ENCODE results near the gene NEK5.

NEK5 gene

GRCh38 chr13:52137489-52137888, 8.6 kb upstream of the NEK5 start:
- H3K4me3 ChIP-seq (ENCODE audit: control insufficient read depth, low read depth, low read length): no peak overlapping the region
- TF ChIP-seq CTCF (IDR thresholded peaks at IDR 0.05; ENCODE audit: control insufficient read depth, insufficient read depth, low read depth, low read length, missing control alignments): no peak
- no peak for DNase-seq (ENCODE audit: low read depth)

- DNase-seq (ENCODE audit: low read depth): no peak
- TF ChIP-seq CTCF (IDR thresholded peaks at IDR 0.05; ENCODE audit: control insufficient read depth, insufficient read depth, low read depth, low read length, missing control alignments): no peak
- no peak overlapping the region for H3K4me3 ChIP-seq (ENCODE audit: control insufficient read depth, low read depth, low read length)
Measured at GRCh38 chr13:52136763-52137162, 7.9 kb upstream of the NEK5 start.

- no peak for TF ChIP-seq CTCF (IDR thresholded peaks at IDR 0.05; ENCODE audit: control insufficient read depth, insufficient read depth, low read depth, low read length, missing control alignments)
- DNase-seq (ENCODE audit: low read depth): no peak
Measured at GRCh38 chr13:52130641-52131040, 1.8 kb upstream of the NEK5 start.

GRCh38 chr13:52127783-52128702, 830 bp downstream of the NEK5 start:
- TF ChIP-seq CTCF (IDR thresholded peaks at IDR 0.05; ENCODE audit: control insufficient read depth, insufficient read depth, low read depth, low read length, missing control alignments): peak; percentile 88
- DNase-seq (ENCODE audit: low read depth): no peak

More at GRCh38 chr13:52130641-52131040, 1.8 kb upstream of the NEK5 start:
- no peak overlapping the region for H3K4me3 ChIP-seq (ENCODE audit: control insufficient read depth, low read depth, low read length)

GRCh38 chr13:52127378-52127777, 1.5 kb downstream of the NEK5 start:
- no peak overlapping the region for H3K4me3 ChIP-seq (ENCODE audit: control insufficient read depth, low read depth, low read length)

More at GRCh38 chr13:52127783-52128702, 830 bp downstream of the NEK5 start:
- H3K4me3 ChIP-seq (ENCODE audit: control insufficient read depth, low read depth, low read length): peak overlapping the region; percentile 60

GRCh38 chr13:52125547-52125946, 3.3 kb downstream of the NEK5 start:
- H3K4me3 ChIP-seq (ENCODE audit: control insufficient read depth, low read depth, low read length): no peak overlapping the region
- no peak for TF ChIP-seq CTCF (IDR thresholded peaks at IDR 0.05; ENCODE audit: control insufficient read depth, insufficient read depth, low read depth, low read length, missing control alignments)
- no peak for DNase-seq (ENCODE audit: low read depth)

More at GRCh38 chr13:52127378-52127777, 1.5 kb downstream of the NEK5 start:
- no peak for DNase-seq (ENCODE audit: low read depth)
- no peak for TF ChIP-seq CTCF (IDR thresholded peaks at IDR 0.05; ENCODE audit: control insufficient read depth, insufficient read depth, low read depth, low read length, missing control alignments)
